Right lobe of liver (tissue), 4 donors: ENCODE measurements around the gene RPS6KA5.

Source experiments
- CTCF ChIP-seq, 4 donors: fragments of 200-600 bp in 3 of 4; fragments of 450-650 bp in 1 of 4; IDR thresholded peaks; one replicate each; pipeline versions ENCODE4 v1.5.1 to v1.8.0; 2016 to 2022; ENCODE audit warnings: antibody characterized with exemption in 4 of 4, mild to moderate bottlenecking in 2 of 4
- POLR2A ChIP-seq: fragments of 450-650 bp; IDR thresholded peaks from one replicate; pipeline ENCODE4 v1.6.1; 2017; ENCODE audit warnings: antibody characterized with exemption, mild to moderate bottlenecking
- donor health status: DM: no; HTN: no; CAD: no.
- donor health status: DM: no; HTN: no; CAD: no.
- donor health status: DM: no; HTN: yes; CAD: no.

DNA sequence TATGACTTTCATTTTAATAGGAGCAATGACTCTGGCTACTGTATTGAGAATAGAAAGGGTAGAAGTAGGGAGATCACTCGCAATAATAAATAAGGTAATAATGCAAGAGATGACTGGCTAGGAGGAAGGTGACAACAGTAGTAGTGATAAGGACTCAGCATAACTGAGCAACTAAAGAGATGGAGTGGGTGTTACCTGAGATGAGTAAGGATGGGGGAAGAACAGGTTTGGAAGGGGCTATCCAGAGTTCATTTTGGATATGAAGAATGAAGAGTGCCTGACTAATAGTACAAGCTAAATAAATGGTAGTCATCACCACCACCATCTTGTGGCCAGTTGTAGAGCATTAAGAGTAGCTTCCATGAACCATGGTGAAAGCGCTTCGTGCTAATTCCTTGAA, 101.1 kb downstream of the RPS6KA5 start:
- TF ChIP-seq POLR2A (no peak), CTCF (IDR thresholded peaks at IDR 0.05) (no peak)
